B cell (primary cell): ENCODE results near the gene OSTC. TPM values are rescaled to one million over a fixed set of nuclear protein-coding genes. Genes with fewer than 3 reads are reported as not detected.

Experiments used
- ATAC-seq: fragments of 200-7000 bp; cut with Tn5 transposase; one replicate; pipeline ENCODE4 v1.10.0; 2021; ENCODE audit warnings: low read depth, mild to moderate bottlenecking, moderate number of reproducible peaks, moderate library complexity
- CTCF ChIA-PET: fragments of 350-600 bp; sonication (Branson Sonifier 250); formaldehyde crosslinking; loops from one replicate; lab custom pipeline; 2021; ENCODE audit warnings: antibody characterized with exemption, inconsistent platforms; lab: Charles Lee
- POLR2A ChIA-PET: fragments of 350-600 bp; sonication (Branson Sonifier 250); formaldehyde crosslinking; loops from one replicate; lab custom pipeline; 2021; ENCODE audit warnings: antibody characterized with exemption; lab: Charles Lee
- DNase-seq: peaks from one replicate; pipeline ENCODE4 v3.0.0; 2013
- H2AFZ ChIP-seq: 2 replicates; pipeline ENCODE4 v1.6.1; 2012; ENCODE audit warnings: mild to moderate bottlenecking, low read depth, low read length; ENCODE audit not compliant: insufficient read depth, poor library complexity, severe bottlenecking
- H3K27ac ChIP-seq, 2 donors: 1 replicate in 1 of 2; 2 replicates in 1 of 2; pipeline ENCODE4 v1.5.1; 2012 to 2013; ENCODE audit warnings: low read length in 2 of 2, mild to moderate bottlenecking in 2 of 2, moderate library complexity in 1 of 2
- H3K27me3 ChIP-seq, 4 experiments: fragments of 200-600 bp in 1 of 4; sonication (generic) in 1 of 4; replicated peaks in 1 of 4; 1 replicate in 2 of 4; 2 replicates in 2 of 4; pipeline versions ENCODE4 v1.6.1 to v1.7.0; 2013 to 2016; ENCODE audit warnings: low read length in 3 of 4, mild to moderate bottlenecking in 2 of 4, mixed read lengths in 1 of 4, moderate library complexity in 1 of 4; ENCODE audit not compliant: insufficient read depth in 4 of 4, control insufficient read depth in 3 of 4; ENCODE audit errors: control extremely low read depth in 1 of 4
- H3K36me3 ChIP-seq, 2 experiments: replicated peaks in 1 of 2; 1 replicate in 1 of 2; 2 replicates in 1 of 2; pipeline versions ENCODE4 v1.6.1 to v1.7.1; 2013; ENCODE audit warnings: low read length in 1 of 2; ENCODE audit not compliant: insufficient read depth in 2 of 2, control insufficient read depth in 1 of 2; ENCODE audit errors: control extremely low read depth in 1 of 2, extremely low read depth in 1 of 2
- H3K4me1 ChIP-seq, 2 donors: fragments of 200-600 bp in 1 of 2; sonication (generic) in 1 of 2; 1 replicate in 1 of 2; 2 replicates in 1 of 2; pipeline versions ENCODE4 v1.5.1 to v1.6.1; 2013 to 2017; ENCODE audit warnings: low read length in 2 of 2; ENCODE audit not compliant: control insufficient read depth in 2 of 2, insufficient read depth in 2 of 2
- H3K4me2 ChIP-seq: replicated peaks from 2 replicates; pipeline ENCODE3; 2012; ENCODE audit warnings: mild to moderate bottlenecking, low read depth, low read length; ENCODE audit not compliant: poor library complexity, severe bottlenecking
- H3K4me3 ChIP-seq, 5 experiments: fragments of 200-600 bp in 1 of 5; sonication (generic) in 1 of 5; 1 replicate in 3 of 5; 2 replicates in 2 of 5; pipeline versions ENCODE4 v1.5.1 to v1.7.0; 2011 to 2016; ENCODE audit warnings: low read length in 4 of 5, mild to moderate bottlenecking in 4 of 5, low read depth in 2 of 5, control low read depth in 1 of 5, moderate library complexity in 1 of 5; ENCODE audit not compliant: insufficient read depth in 1 of 5; ENCODE audit errors: control extremely low read depth in 1 of 5, extremely low read depth in 1 of 5
- H3K79me2 ChIP-seq: fragments of 200-600 bp; sonication (generic); one replicate; pipeline ENCODE4 v1.6.0; 2016; ENCODE audit warnings: low read length; ENCODE audit not compliant: control insufficient read depth, insufficient read depth
- H3K9ac ChIP-seq: fragments of 200-600 bp; sonication (generic); 2 replicates; pipeline ENCODE4 v1.6.1; 2017; ENCODE audit warnings: mild to moderate bottlenecking, low read length, moderate library complexity
- H3K9me3 ChIP-seq, 3 donors: one replicate each; pipeline versions ENCODE4 v1.6.1 to v1.7.1; 2013; ENCODE audit warnings: low read length in 2 of 3; ENCODE audit not compliant: control insufficient read depth in 2 of 3, insufficient read depth in 1 of 3; ENCODE audit errors: control extremely low read depth in 1 of 3
- H4K20me1 ChIP-seq: 2 replicates; pipeline ENCODE4 v1.6.0; 2012; ENCODE audit warnings: mild to moderate bottlenecking, low read length; ENCODE audit not compliant: insufficient read depth, control insufficient read depth, poor library complexity, severe bottlenecking
- H3K27ac Mint-ChIP-seq: one replicate; pipeline ENCODE4 v1.8.0; 2021; ENCODE audit warnings: mixed read lengths
- H3K27me3 Mint-ChIP-seq: one replicate; pipeline ENCODE4 v1.8.0; 2021; ENCODE audit warnings: mixed read lengths
- H3K4me1 Mint-ChIP-seq: one replicate; pipeline ENCODE4 v1.8.0; 2021; ENCODE audit warnings: mixed read lengths
- H3K4me3 Mint-ChIP-seq: one replicate; pipeline ENCODE4 v1.8.0; 2021; ENCODE audit warnings: mixed read lengths
- H3K9me3 Mint-ChIP-seq: one replicate; pipeline ENCODE4 v1.8.0; 2022; ENCODE audit warnings: mixed read lengths; ENCODE audit not compliant: insufficient read depth
- EZH2 ChIP-seq: IDR thresholded peaks from 2 replicates; pipeline ENCODE4 v1.6.1; 2012; ENCODE audit warnings: borderline replicate concordance, low read depth, mild to moderate bottlenecking, moderate library complexity, low read length; ENCODE audit not compliant: insufficient read depth, poor library complexity, severe bottlenecking
- WGBS: methylation state at CpG from one replicate; pipeline ENCODE4 v1.1.5; 2013; ENCODE audit warnings: missing lambda C conversion rate; ENCODE audit not compliant: insufficient coverage; 5-methylcytosine and 5-hydroxymethylcytosine counted together
- intact Hi-C: fragments of 100-400 bp; cut with micrococcal nuclease; formaldehyde crosslinking; loops from one replicate; pipeline ENCODE4 v1.10.0; 2022
- polyA plus RNA-seq: library from polyadenylated mRNA; depleted of rRNA; stranded (reverse); fragments of >200 nt; gene quantifications from 2 replicates; pipeline ENCODE4 v1.2.3, GENCODE V29; 2012
- total RNA-seq, 2 donors: library from RNA; stranded (reverse); fragments of 120-200 nt in 1 of 2; gene quantifications; 1 replicate in 1 of 2; 2 replicates in 1 of 2; pipeline versions ENCODE4 v1.2.3 to v1.2.4, GENCODE V29; 2013 to 2022
- TF ChIP-seq, protein P1 (sequence below): fragments of 200-600 bp; IDR thresholded peaks from one replicate; pipeline ENCODE4 v1.8.0; 2022; ENCODE audit warnings: antibody characterized with exemption, mild to moderate bottlenecking

OSTC gene
- total and polyA plus RNA-seq, 2 donors (not counting 1 experiment from before 2014, with no cell fraction given): 33.3 to 38.9 TPM

GRCh38 chr4:108651014-108651791, 804 bp downstream of the OSTC start:
- H3K27me3 ChIP-seq: no peaks in the 10 kb centered on the region
- H3K4me3 ChIP-seq: peak overlapping the region; percentile 79 to 96 (median 87)
- H2AFZ ChIP-seq: peak overlapping the region; percentile 94
- peaks cover 42% of the 10 kb centered on the region for H3K79me2 ChIP-seq
- no peaks in the 10 kb centered on the region for H3K9me3 ChIP-seq
- H3K4me1 ChIP-seq: peaks cover 9 to 15% of the 10 kb centered on the region in 2 donors
- peaks cover 0 to 2% of the 10 kb centered on the region in 2 experiments for H3K36me3 ChIP-seq
- Mint-ChIP-seq H3K4me3 (peak overlapping the region; percentile 95), H3K27ac (peak overlapping the region; percentile 96), H3K27me3 (no peaks in the 10 kb centered on the region), H3K4me1 (peaks cover 37% of the 10 kb centered on the region), H3K9me3 (no peaks in the 10 kb centered on the region)
- intact Hi-C loops: loop anchor here (2.0 to 10.0 kb wide), 2 partner anchors 782 to 1164 kb away; partner anchors contain the start of genes GAR1 and SEC24B
- H3K27ac ChIP-seq: peak overlapping the region; percentile 77 to 91
- peak overlapping the region; percentile 93 for H3K9ac ChIP-seq
- DNase-seq (peak; percentile 13), ATAC-seq (no peak)
- POLR2A ChIA-PET: interaction anchor here (2.0 kb wide), 1 partner anchor 30 kb away, joined by 11 read pairs; the partner anchor contains the start of gene RPL34
- WGBS: 5% methylated on average over 4 of the region's 9 CpGs
- peaks cover 11% of the 10 kb centered on the region for H4K20me1 ChIP-seq
- CTCF ChIA-PET: interaction anchor here (1.6 kb wide), 1 partner anchor 32 kb away, joined by 7 read pairs; no protein-coding TSS in a partner anchor
- peak overlapping the region; percentile 83 for H3K4me2 ChIP-seq
- TF ChIP-seq, protein P1, sequence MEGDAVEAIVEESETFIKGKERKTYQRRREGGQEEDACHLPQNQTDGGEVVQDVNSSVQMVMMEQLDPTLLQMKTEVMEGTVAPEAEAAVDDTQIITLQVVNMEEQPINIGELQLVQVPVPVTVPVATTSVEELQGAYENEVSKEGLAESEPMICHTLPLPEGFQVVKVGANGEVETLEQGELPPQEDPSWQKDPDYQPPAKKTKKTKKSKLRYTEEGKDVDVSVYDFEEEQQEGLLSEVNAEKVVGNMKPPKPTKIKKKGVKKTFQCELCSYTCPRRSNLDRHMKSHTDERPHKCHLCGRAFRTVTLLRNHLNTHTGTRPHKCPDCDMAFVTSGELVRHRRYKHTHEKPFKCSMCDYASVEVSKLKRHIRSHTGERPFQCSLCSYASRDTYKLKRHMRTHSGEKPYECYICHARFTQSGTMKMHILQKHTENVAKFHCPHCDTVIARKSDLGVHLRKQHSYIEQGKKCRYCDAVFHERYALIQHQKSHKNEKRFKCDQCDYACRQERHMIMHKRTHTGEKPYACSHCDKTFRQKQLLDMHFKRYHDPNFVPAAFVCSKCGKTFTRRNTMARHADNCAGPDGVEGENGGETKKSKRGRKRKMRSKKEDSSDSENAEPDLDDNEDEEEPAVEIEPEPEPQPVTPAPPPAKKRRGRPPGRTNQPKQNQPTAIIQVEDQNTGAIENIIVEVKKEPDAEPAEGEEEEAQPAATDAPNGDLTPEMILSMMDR: no peak
- TF ChIP-seq EZH2: no peak

GRCh38 chr4:108662629-108663028, 12.2 kb downstream of the OSTC start:
- Histone ChIP-seq H3K36me3 (peaks cover 18 to 35% of the 10 kb centered on the region in 2 experiments), H3K4me1 (no peaks in the 10 kb centered on the region), H3K9ac (no peak overlapping the region), H4K20me1 (no peaks in the 10 kb centered on the region), H3K27me3 (no peaks in the 10 kb centered on the region), H3K4me2 (no peak overlapping the region), H3K27ac (no peak overlapping the region), H2AFZ (no peak overlapping the region), H3K79me2 (no peaks in the 10 kb centered on the region), H3K9me3 (no peaks in the 10 kb centered on the region), H3K4me3 (no peak overlapping the region)
- no CpG with 5 or more reads among the region's 3 CpGs for WGBS
- Mint-ChIP-seq H3K4me3 (no peak overlapping the region), H3K27me3 (no peaks in the 10 kb centered on the region), H3K4me1 (no peaks in the 10 kb centered on the region), H3K9me3 (no peaks in the 10 kb centered on the region), H3K27ac (no peak overlapping the region)
- TF ChIP-seq, protein P1: no peak
- TF ChIP-seq EZH2: no peak
- no peak for DNase-seq
- POLR2A ChIA-PET: no interaction called here
- CTCF ChIA-PET: no interaction called here
- no peak for ATAC-seq
- intact Hi-C loops: no loop called here
